H1 (cell line): Measurements from ENCODE around the gene KLHL29. TPM values are rescaled to one million over a fixed set of nuclear protein-coding genes. Genes with fewer than 3 reads are reported as not detected.

Experiments
- CTCF ChIA-PET: fragments of 300-600 bp; sonication (Branson Sonifier 250); formaldehyde crosslinking; loops from one replicate; lab custom pipeline; 2021; ENCODE audit not compliant: partially characterized antibody; lab: Charles Lee
- POLR2A ChIA-PET: fragments of 300-600 bp; sonication (Branson Sonifier 250); formaldehyde crosslinking; loops from one replicate; lab custom pipeline; 2021; ENCODE audit warnings: inconsistent platforms; ENCODE audit not compliant: partially characterized antibody; lab: Charles Lee
- DNase-seq, 2 experiments: peaks; one replicate each; pipeline versions ENCODE4 v3.0.0 to v3.0.0-alpha.2; 2010 to 2022; ENCODE audit warnings: low spot score in 2 of 2, low read depth in 1 of 2, mixed read lengths in 1 of 2
- FAIRE-seq: peaks from 2 replicates; lab custom pipeline; 2011; peaks lifted over from hg19 to GRCh38; lab: Jason Lieb, UNC
- H2AFZ ChIP-seq: 2 replicates; pipeline ENCODE4 v1.8.1; 2012; ENCODE audit warnings: low read length, inconsistent platforms
- H2AK5ac ChIP-seq: 2 replicates; pipeline ENCODE4 v1.6.1; 2013; ENCODE audit warnings: low read depth, low read length
- H2BK120ac ChIP-seq: replicated peaks from 2 replicates; pipeline ENCODE3; 2013; ENCODE audit warnings: low read depth, low read length, inconsistent platforms
- H2BK12ac ChIP-seq: 2 replicates; pipeline ENCODE4 v1.6.1; 2013; ENCODE audit warnings: low read depth, low read length
- H2BK15ac ChIP-seq: 2 replicates; pipeline ENCODE4 v1.6.1; 2013; ENCODE audit warnings: low read length
- H2BK20ac ChIP-seq: 2 replicates; pipeline ENCODE4 v1.6.1; 2013; ENCODE audit warnings: low read length
- H2BK5ac ChIP-seq: 2 replicates; pipeline ENCODE4 v1.6.1; 2013; ENCODE audit warnings: low read depth, low read length
- H3K14ac ChIP-seq: 2 replicates; pipeline ENCODE4 v1.6.1; 2013; ENCODE audit warnings: inconsistent platforms; ENCODE audit not compliant: insufficient read length
- H3K18ac ChIP-seq: 2 replicates; pipeline ENCODE4 v1.6.1; 2013; ENCODE audit warnings: low read length; ENCODE audit errors: extremely low read depth
- H3K23ac ChIP-seq: 2 replicates; pipeline ENCODE4 v1.6.1; 2013; ENCODE audit warnings: inconsistent platforms; ENCODE audit not compliant: insufficient read length
- H3K23me2 ChIP-seq: 2 replicates; pipeline ENCODE4 v1.6.1; 2013; ENCODE audit warnings: low read depth, low read length
- H3K27ac ChIP-seq: 2 replicates; pipeline ENCODE4 v1.6.1; 2011; ENCODE audit warnings: low read depth, low read length, inconsistent platforms
- H3K27me3 ChIP-seq, 4 experiments: replicated peaks in 1 of 4; 1 replicate in 1 of 4; 2 replicates in 3 of 4; pipeline versions ENCODE4 v1.6.1 to v1.8.1; 2011 to 2013; ENCODE audit warnings: low read length in 3 of 4, mild to moderate bottlenecking in 3 of 4, inconsistent platforms in 2 of 4, mixed read lengths in 2 of 4, moderate library complexity in 1 of 4; ENCODE audit not compliant: control insufficient read depth in 3 of 4, insufficient read depth in 3 of 4; ENCODE audit errors: extremely low read depth in 1 of 4
- H3K36me3 ChIP-seq, 4 experiments: 2 replicates each; pipeline versions ENCODE4 v1.6.1 to v1.8.1; 2011 to 2013; ENCODE audit warnings: mild to moderate bottlenecking in 4 of 4, low read length in 3 of 4, moderate library complexity in 2 of 4, control low read depth in 1 of 4, inconsistent platforms in 1 of 4; ENCODE audit not compliant: insufficient read depth in 4 of 4, control insufficient read depth in 2 of 4
- H3K4ac ChIP-seq: replicated peaks from 2 replicates; pipeline ENCODE3; 2013; ENCODE audit warnings: low read length, low read depth, mixed read lengths, inconsistent platforms; ENCODE audit not compliant: insufficient read length
- H3K4me1 ChIP-seq, 4 experiments: replicated peaks in 1 of 4; 1 replicate in 1 of 4; 2 replicates in 3 of 4; pipeline versions ENCODE4 v1.6.1 to v1.8.1; 2011 to 2013; ENCODE audit warnings: low read length in 3 of 4, inconsistent platforms in 2 of 4, mixed read lengths in 1 of 4; ENCODE audit not compliant: insufficient read depth in 4 of 4, control insufficient read depth in 3 of 4
- H3K4me2 ChIP-seq, 2 experiments: 2 replicates each; pipeline versions ENCODE4 v1.6.1 to v1.8.1; 2011 to 2013; ENCODE audit warnings: low read depth in 2 of 2, low read length in 2 of 2, control low read depth in 1 of 2, inconsistent platforms in 1 of 2, mild to moderate bottlenecking in 1 of 2; ENCODE audit not compliant: insufficient read depth in 1 of 2
- H3K4me3 ChIP-seq, 4 experiments: fragments of 200-600, 300-600 bp in 1 of 4; sonication (generic), shearing (Covaris generic), sonication (Bioruptor Twin) in 1 of 4; 2 replicates each; pipeline versions ENCODE4 v1.5.1 to v1.8.1; 2011 to 2016; ENCODE audit warnings: low read length in 4 of 4, low read depth in 3 of 4, control low read depth in 2 of 4, inconsistent platforms in 2 of 4, mild to moderate bottlenecking in 2 of 4, mixed read lengths in 1 of 4, moderate library complexity in 1 of 4; ENCODE audit not compliant: insufficient read depth in 2 of 4; ENCODE audit errors: extremely low read depth in 1 of 4
- H3K56ac ChIP-seq: replicated peaks from 2 replicates; pipeline ENCODE3; 2013; ENCODE audit warnings: low read depth, mild to moderate bottlenecking, mixed read lengths, low read length, inconsistent platforms; ENCODE audit not compliant: insufficient read length
- H3K79me1 ChIP-seq: 2 replicates; pipeline ENCODE4 v1.6.1; 2013; ENCODE audit warnings: low read depth, low read length, control low read depth
- H3K79me2 ChIP-seq, 2 experiments: 2 replicates each; pipeline versions ENCODE4 v1.6.1 to v1.8.1; 2012 to 2013; ENCODE audit warnings: low read length in 2 of 2, mild to moderate bottlenecking in 2 of 2, inconsistent platforms in 1 of 2; ENCODE audit not compliant: insufficient read depth in 2 of 2, control insufficient read depth in 1 of 2
- H3K9ac ChIP-seq, 4 experiments: replicated peaks in 1 of 4; 1 replicate in 1 of 4; 2 replicates in 3 of 4; pipeline versions ENCODE4 v1.6.1 to v1.8.1; 2011 to 2013; ENCODE audit warnings: low read depth in 3 of 4, low read length in 3 of 4, control low read depth in 2 of 4, mild to moderate bottlenecking in 2 of 4, moderate library complexity in 2 of 4, inconsistent platforms in 1 of 4; ENCODE audit errors: extremely low read depth in 1 of 4
- H3K9me3 ChIP-seq, 2 experiments: 2 replicates each; pipeline versions ENCODE4 v1.6.1 to v1.8.1; 2012 to 2013; ENCODE audit warnings: mild to moderate bottlenecking in 2 of 2, moderate library complexity in 2 of 2, control low read depth in 1 of 2, inconsistent platforms in 1 of 2, low read depth in 1 of 2, low read length in 1 of 2, mixed read lengths in 1 of 2; ENCODE audit not compliant: insufficient read depth in 2 of 2
- H4K20me1 ChIP-seq, 2 experiments: replicated peaks in 1 of 2; 2 replicates each; pipeline versions ENCODE3 to v1.8.1; 2011 to 2013; ENCODE audit warnings: inconsistent platforms in 2 of 2, low read length in 2 of 2, mild to moderate bottlenecking in 1 of 2; ENCODE audit not compliant: insufficient read depth in 2 of 2, control insufficient read depth in 1 of 2
- H4K5ac ChIP-seq: 2 replicates; pipeline ENCODE4 v1.6.1; 2013; ENCODE audit warnings: low read length, low read depth, mixed read lengths, inconsistent platforms; ENCODE audit not compliant: insufficient read length
- H4K8ac ChIP-seq: 2 replicates; pipeline ENCODE4 v1.8.0; 2013; ENCODE audit warnings: mild to moderate bottlenecking, moderate library complexity, low read length, inconsistent platforms; ENCODE audit not compliant: insufficient read depth; ENCODE audit errors: extremely low read depth
- H4K91ac ChIP-seq: replicated peaks from 2 replicates; pipeline ENCODE3; 2013; ENCODE audit warnings: low read length, mixed read lengths, inconsistent platforms; ENCODE audit not compliant: insufficient read length
- CBX8 ChIP-seq: fragments of 300-800, 300-1000 bp; sonication (generic); IDR thresholded peaks from 2 replicates; pipeline ENCODE4 v1.7.1; 2016; ENCODE audit warnings: low read depth, low read length, borderline replicate concordance
- FOSL1 ChIP-seq: IDR thresholded peaks from 2 replicates; pipeline ENCODE4 v1.6.1; 2011; ENCODE audit warnings: mild to moderate bottlenecking, low read depth, low read length, moderate library complexity; ENCODE audit not compliant: insufficient read depth
- JUN ChIP-seq: IDR thresholded peaks from 2 replicates; pipeline ENCODE4 v1.6.1; 2011; ENCODE audit warnings: low read depth, mild to moderate bottlenecking, improper control_type of control experiment, low read length
- MAFK ChIP-seq: IDR thresholded peaks from 2 replicates; pipeline ENCODE4 v1.6.1; 2012; ENCODE audit warnings: low read depth, mild to moderate bottlenecking, improper control_type of control experiment, low read length
- MAX ChIP-seq: IDR thresholded peaks from 2 replicates; pipeline ENCODE4 v1.6.1; 2012; ENCODE audit warnings: inconsistent platforms
- RFX5 ChIP-seq: IDR thresholded peaks from 2 replicates; pipeline ENCODE4 v1.6.1; 2011; ENCODE audit warnings: low read depth, low read length, improper control_type of control experiment, borderline replicate concordance
- RNF2 ChIP-seq: fragments of 200-900, 300-1000 bp; sonication (generic); IDR thresholded peaks from 2 replicates; pipeline ENCODE4 v1.7.1; 2016; ENCODE audit warnings: borderline replicate concordance, low read depth, mild to moderate bottlenecking, antibody characterized with exemption, low read length; ENCODE audit not compliant: poor library complexity, severe bottlenecking; ENCODE audit errors: missing control alignments
- SIN3A ChIP-seq, 2 experiments: IDR thresholded peaks in 1 of 2; conservative IDR thresholded peaks in 1 of 2; 2 replicates each; pipeline ENCODE4 v1.6.1; 2011 to 2012; ENCODE audit warnings: low read length in 2 of 2, improper control_type of control experiment in 1 of 2, low read depth in 1 of 2, mild to moderate bottlenecking in 1 of 2
- SP1 ChIP-seq: IDR thresholded peaks from 2 replicates; pipeline ENCODE4 v1.6.1; 2011; ENCODE audit warnings: low read depth, low read length
- SUZ12 ChIP-seq: fragments of 200-600 bp; sonication (generic); IDR thresholded peaks from 2 replicates; pipeline ENCODE4 v1.6.1; 2012; ENCODE audit warnings: mild to moderate bottlenecking, inconsistent platforms, low read length, moderate library complexity, mixed read lengths
- TBP ChIP-seq: IDR thresholded peaks from 2 replicates; pipeline ENCODE4 v1.6.1; 2011; ENCODE audit warnings: low read depth, low read length, improper control_type of control experiment
- WGBS, 2 experiments: shearing (Covaris generic) in 1 of 2; methylation state at CpG; one replicate each; pipeline versions ENCODE4 v1.1.6 to v1.1.7; 2013 to 2015; ENCODE audit warnings: low lambda C conversion rate in 2 of 2, mixed read lengths in 2 of 2, inconsistent platforms in 1 of 2, low coverage in 1 of 2, missing lambda C conversion rate in 1 of 2; ENCODE audit not compliant: insufficient replicate concordance in 2 of 2, insufficient coverage in 1 of 2, insufficient read length in 1 of 2; ENCODE audit errors: extremely low coverage in 1 of 2, missing lambda C conversion rate in 1 of 2; 5-methylcytosine and 5-hydroxymethylcytosine counted together
- polyA plus RNA-seq, 7 experiments: library from polyadenylated mRNA; depleted of rRNA in 3 of 7; stranded (reverse) in 5 of 7; unstranded in 2 of 7; fragments of >200 nt in 5 of 7; fragments of 200-250 nt in 2 of 7; gene quantifications; 1 replicate in 5 of 7; 2 replicates in 1 of 7; 4 replicates in 1 of 7; pipeline versions ENCODE4 v1.2.1 to v1.2.3, GENCODE V29; 2011 to 2013; ENCODE audit warnings: missing spikeins in 2 of 7, mixed read lengths in 2 of 7
- total RNA-seq: library from RNA; stranded (reverse); fragmentation: NEBNext Ultra II Directional; extraction: Animal tissue kit (Norgen Biotek cat#: 25700); gene quantifications from 2 replicates; pipeline ENCODE4 v1.2.1, GENCODE V29; 2021

The KLHL29 gene
- total and polyA plus RNA-seq, 2 of the 8 experiments (the other 6 are each of a cell fraction or from before 2014, with no cell fraction given): 1.1 to 4.7 TPM

- H4K91ac ChIP-seq: no peak overlapping the region
- peaks cover 0 to 13% (median 4%) of the 10 kb centered on the region in 4 experiments; a peak in 5 of 7 replicates for H3K4me1 ChIP-seq
- H3K36me3 ChIP-seq: no peaks in the 10 kb centered on the region
- CTCF ChIA-PET: interaction anchor here (1.1 to 1.2 kb wide), 4 partner anchors 8 to 76 kb away, joined by 3 to 5 read pairs (median 3); no protein-coding TSS in a partner anchor
- POLR2A ChIA-PET: interaction anchor here (0.6 to 0.9 kb wide), 2 partner anchors 8 to 53 kb away, joined by 4 read pairs; no protein-coding TSS in a partner anchor
- H2BK15ac ChIP-seq: no peak overlapping the region
- H3K18ac ChIP-seq: no peak overlapping the region
- H3K56ac ChIP-seq: no peak overlapping the region
- H2BK120ac ChIP-seq: no peak overlapping the region
- no peak overlapping the region for H3K9ac ChIP-seq
- no peak overlapping the region for H2BK5ac ChIP-seq
- no peak overlapping the region for H2BK12ac ChIP-seq
- H3K4ac ChIP-seq: no peak overlapping the region
- no peak overlapping the region; the same call in 1 of the 2 replicates for H4K8ac ChIP-seq
- no peaks in the 10 kb centered on the region for H3K27me3 ChIP-seq
- no peak overlapping the region for H3K4me2 ChIP-seq
- no peak overlapping the region for H3K4me3 ChIP-seq
- H2AK5ac ChIP-seq: no peak overlapping the region
- no peaks in the 10 kb centered on the region for H3K23me2 ChIP-seq
- 0 out of 4 replicates have a peak, but pooled peaks cover 0 to 2% of the 10 kb centered on the region in 2 experiments for H3K9me3 ChIP-seq
- H2BK20ac ChIP-seq: no peak overlapping the region
- no peak overlapping the region for H3K14ac ChIP-seq
- no peaks in the 10 kb centered on the region for H3K79me2 ChIP-seq
- H2AFZ ChIP-seq: no peak overlapping the region
- no peak for FAIRE-seq
- no peaks in the 10 kb centered on the region; the same call in 1 of the 2 replicates for H3K79me1 ChIP-seq
- no peak overlapping the region for H3K27ac ChIP-seq
- peaks cover 0 to 2% of the 10 kb centered on the region in 2 experiments for H4K20me1 ChIP-seq
- H4K5ac ChIP-seq: no peak overlapping the region
- 82% methylated on average over 17 of the region's 17 CpGs; no CpG with 5 or more reads in 1 of the 2 experiments for WGBS, 2 experiments
- DNase-seq: no peak
- no peak overlapping the region for H3K23ac ChIP-seq
- TF ChIP-seq FOSL1 (no peak), SP1 (no peak), TBP (no peak), RFX5 (no peak), CBX8 (no peak), SIN3A (conservative IDR thresholded peaks at IDR 0.05 in 1 of 2, IDR thresholded peaks at IDR 0.05 in 1 of 2; ENCODE audit: low read depth in 1 of 2, low read length in 2 of 2) (no peak), MAX (no peak), RNF2 (no peak), SUZ12 (no peak), JUN (no peak), MAFK (no peak)
These were observed 314.0 kb downstream of the KLHL29 start for GRCh38 chr2:23698721-23699579.
